WERI-Rb-1 (cell line): Measurements from ENCODE around the gene PLXNA4.

Source experiments
- DNase-seq: peaks from one replicate; pipeline ENCODE4 v3.0.0-alpha.2; 2020
- H3K27ac ChIP-seq: fragments of 250-450 bp; sonication (Bioruptor Pico); 2 replicates; pipeline ENCODE4 v1.5.1; 2020; ENCODE audit warnings: mild to moderate bottlenecking, moderate library complexity
- H3K27me3 ChIP-seq: fragments of 250-450 bp; sonication (Bioruptor Pico); 2 replicates; pipeline ENCODE4 v1.5.1; 2021; ENCODE audit warnings: mild to moderate bottlenecking, low read depth, moderate library complexity; ENCODE audit not compliant: insufficient read depth, severe bottlenecking
- H3K36me3 ChIP-seq: fragments of 250-450 bp; sonication (Bioruptor Pico); 2 replicates; pipeline ENCODE4 v1.5.1; 2020; ENCODE audit warnings: mild to moderate bottlenecking, moderate library complexity
- H3K4me3 ChIP-seq: 2 replicates; pipeline ENCODE4 v1.5.1; 2011; ENCODE audit warnings: low read depth, mild to moderate bottlenecking, control low read depth, low read length
- H3K9me3 ChIP-seq: fragments of 250-450 bp; sonication (Bioruptor Pico); 2 replicates; pipeline ENCODE4 v1.5.1; 2021; ENCODE audit warnings: mild to moderate bottlenecking, moderate library complexity; ENCODE audit not compliant: severe bottlenecking
- TF ChIP-seq, protein P1 (sequence below): IDR thresholded peaks from 2 replicates; pipeline ENCODE4 v1.5.1; 2011; ENCODE audit warnings: low read depth, mild to moderate bottlenecking, control low read depth, inconsistent platforms, low read length

PLXNA4 gene

DNA sequence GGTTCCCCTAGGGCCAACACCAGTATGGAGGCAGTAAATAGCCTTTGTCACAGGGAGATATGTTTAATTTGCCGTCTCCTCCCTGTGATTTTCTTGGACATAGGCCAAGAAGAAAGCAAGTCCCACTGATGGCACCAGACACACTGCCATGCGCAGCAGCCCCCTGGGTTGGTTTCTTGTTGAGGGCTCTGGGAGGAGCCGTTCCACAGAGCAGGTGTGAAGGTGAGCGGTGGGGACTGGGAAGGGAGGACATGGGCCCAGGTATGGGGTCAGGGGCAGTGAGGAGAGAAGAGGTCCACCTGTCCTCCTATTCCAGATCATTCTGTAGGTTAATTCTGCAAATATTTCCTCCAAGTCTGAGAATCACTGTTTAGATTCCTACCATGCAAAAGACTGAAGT is 376.1 kb downstream of the PLXNA4 start:
- H3K4me3 ChIP-seq = no peak overlapping the region
- DNase-seq = no peak
- no peaks in the 10 kb centered on the region for H3K27me3 ChIP-seq
- H3K36me3 ChIP-seq = no peaks in the 10 kb centered on the region
- H3K9me3 ChIP-seq = no peaks in the 10 kb centered on the region
- TF ChIP-seq, protein P1, sequence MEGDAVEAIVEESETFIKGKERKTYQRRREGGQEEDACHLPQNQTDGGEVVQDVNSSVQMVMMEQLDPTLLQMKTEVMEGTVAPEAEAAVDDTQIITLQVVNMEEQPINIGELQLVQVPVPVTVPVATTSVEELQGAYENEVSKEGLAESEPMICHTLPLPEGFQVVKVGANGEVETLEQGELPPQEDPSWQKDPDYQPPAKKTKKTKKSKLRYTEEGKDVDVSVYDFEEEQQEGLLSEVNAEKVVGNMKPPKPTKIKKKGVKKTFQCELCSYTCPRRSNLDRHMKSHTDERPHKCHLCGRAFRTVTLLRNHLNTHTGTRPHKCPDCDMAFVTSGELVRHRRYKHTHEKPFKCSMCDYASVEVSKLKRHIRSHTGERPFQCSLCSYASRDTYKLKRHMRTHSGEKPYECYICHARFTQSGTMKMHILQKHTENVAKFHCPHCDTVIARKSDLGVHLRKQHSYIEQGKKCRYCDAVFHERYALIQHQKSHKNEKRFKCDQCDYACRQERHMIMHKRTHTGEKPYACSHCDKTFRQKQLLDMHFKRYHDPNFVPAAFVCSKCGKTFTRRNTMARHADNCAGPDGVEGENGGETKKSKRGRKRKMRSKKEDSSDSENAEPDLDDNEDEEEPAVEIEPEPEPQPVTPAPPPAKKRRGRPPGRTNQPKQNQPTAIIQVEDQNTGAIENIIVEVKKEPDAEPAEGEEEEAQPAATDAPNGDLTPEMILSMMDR = no peak
- no peak overlapping the region for H3K27ac ChIP-seq

GRCh38 chr7:132199626-132200025 is 376.6 kb downstream of the PLXNA4 start:
- TF ChIP-seq, protein P1 = no peak
- DNase-seq = no peak
- Histone ChIP-seq H3K27me3 (no peaks in the 10 kb centered on the region), H3K36me3 (no peaks in the 10 kb centered on the region), H3K27ac (no peak overlapping the region), H3K9me3 (no peaks in the 10 kb centered on the region), H3K4me3 (no peak overlapping the region)

DNA sequence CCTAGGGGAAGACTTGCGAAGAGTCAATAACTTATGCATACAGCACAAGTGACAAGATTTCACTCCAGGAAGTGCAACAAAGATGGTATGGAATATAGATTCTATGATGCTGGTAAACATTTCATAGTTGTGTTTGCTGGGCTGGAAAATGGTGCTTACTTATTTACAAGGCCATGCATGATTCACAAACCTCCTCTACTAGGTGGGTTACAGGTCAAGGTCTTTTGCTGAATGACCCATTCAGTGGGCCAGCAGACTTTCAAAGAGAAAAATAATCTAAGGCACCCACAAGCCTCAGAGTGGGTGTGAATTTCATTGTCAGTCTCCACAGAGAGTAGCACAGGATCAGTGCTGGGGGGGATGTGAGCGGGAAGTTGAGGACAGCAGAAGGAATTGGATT is 378.5 kb downstream of the PLXNA4 start:
- Histone ChIP-seq H3K4me3 (no peak overlapping the region), H3K27ac (no peak overlapping the region), H3K27me3 (no peaks in the 10 kb centered on the region), H3K36me3 (no peaks in the 10 kb centered on the region), H3K9me3 (no peaks in the 10 kb centered on the region)
- TF ChIP-seq, protein P1 = no peak
- DNase-seq = no peak

- no peak overlapping the region for H3K4me3 ChIP-seq
- TF ChIP-seq, protein P1 = no peak
- H3K9me3 ChIP-seq = no peaks in the 10 kb centered on the region
- H3K36me3 ChIP-seq = no peaks in the 10 kb centered on the region
- H3K27me3 ChIP-seq = no peaks in the 10 kb centered on the region
- no peak for DNase-seq
- no peak overlapping the region for H3K27ac ChIP-seq
These were observed 382.4 kb downstream of the PLXNA4 start for GRCh38 chr7:132193898-132194297.

DNA sequence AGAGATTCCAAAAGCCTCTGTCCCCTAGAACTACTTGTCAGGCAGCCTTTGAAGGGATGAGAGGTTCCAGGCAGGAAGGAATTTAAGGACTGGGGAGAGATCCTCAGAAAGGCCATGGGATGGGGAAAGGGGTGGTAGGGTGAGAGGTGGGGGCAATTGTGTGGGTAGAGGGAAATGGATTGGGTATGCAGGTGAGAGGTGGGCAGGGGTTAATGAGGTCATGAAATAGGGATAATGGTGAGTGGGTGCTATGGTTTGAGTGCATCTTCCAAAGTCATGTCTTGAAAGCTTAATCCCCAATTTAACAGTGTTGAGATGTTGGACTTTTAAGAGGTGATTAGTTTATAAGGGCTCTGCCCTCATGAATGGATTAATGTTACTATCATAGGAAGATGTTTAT is 383.5 kb downstream of the PLXNA4 start:
- H3K36me3 ChIP-seq = no peaks in the 10 kb centered on the region
- H3K9me3 ChIP-seq = no peaks in the 10 kb centered on the region
- TF ChIP-seq, protein P1 = no peak
- H3K27ac ChIP-seq = no peak overlapping the region
- H3K4me3 ChIP-seq = no peak overlapping the region
- no peak for DNase-seq
- no peaks in the 10 kb centered on the region for H3K27me3 ChIP-seq

- Histone ChIP-seq H3K36me3 (no peaks in the 10 kb centered on the region), H3K27me3 (no peaks in the 10 kb centered on the region), H3K4me3 (no peak overlapping the region), H3K27ac (no peak overlapping the region), H3K9me3 (peaks cover 10% of the 10 kb centered on the region)
- DNase-seq = no peak
- TF ChIP-seq, protein P1 = no peak
These were observed 384.9 kb downstream of the PLXNA4 start for GRCh38 chr7:132191418-132191817.
